ENCODE measurements around the gene OLIG1.

DNA sequence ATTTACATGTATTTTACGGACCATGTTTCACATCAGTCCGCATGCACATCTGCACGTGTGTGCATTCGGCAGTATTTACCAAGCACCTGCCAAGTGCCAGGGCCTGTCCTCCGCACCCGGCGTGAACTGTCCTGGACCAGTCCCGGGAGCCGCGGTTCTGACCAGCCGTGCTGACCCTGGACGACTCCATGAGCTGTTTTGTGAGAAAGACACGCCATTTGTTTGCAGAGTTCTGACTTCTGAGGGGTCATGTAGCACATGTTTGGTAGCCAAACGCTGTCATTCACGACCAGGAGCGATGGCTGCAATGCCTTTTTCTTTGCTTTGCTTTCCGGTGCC, 47.5 kb upstream of the OLIG1 start:
- TF ChIP-seq, protein P1, sequence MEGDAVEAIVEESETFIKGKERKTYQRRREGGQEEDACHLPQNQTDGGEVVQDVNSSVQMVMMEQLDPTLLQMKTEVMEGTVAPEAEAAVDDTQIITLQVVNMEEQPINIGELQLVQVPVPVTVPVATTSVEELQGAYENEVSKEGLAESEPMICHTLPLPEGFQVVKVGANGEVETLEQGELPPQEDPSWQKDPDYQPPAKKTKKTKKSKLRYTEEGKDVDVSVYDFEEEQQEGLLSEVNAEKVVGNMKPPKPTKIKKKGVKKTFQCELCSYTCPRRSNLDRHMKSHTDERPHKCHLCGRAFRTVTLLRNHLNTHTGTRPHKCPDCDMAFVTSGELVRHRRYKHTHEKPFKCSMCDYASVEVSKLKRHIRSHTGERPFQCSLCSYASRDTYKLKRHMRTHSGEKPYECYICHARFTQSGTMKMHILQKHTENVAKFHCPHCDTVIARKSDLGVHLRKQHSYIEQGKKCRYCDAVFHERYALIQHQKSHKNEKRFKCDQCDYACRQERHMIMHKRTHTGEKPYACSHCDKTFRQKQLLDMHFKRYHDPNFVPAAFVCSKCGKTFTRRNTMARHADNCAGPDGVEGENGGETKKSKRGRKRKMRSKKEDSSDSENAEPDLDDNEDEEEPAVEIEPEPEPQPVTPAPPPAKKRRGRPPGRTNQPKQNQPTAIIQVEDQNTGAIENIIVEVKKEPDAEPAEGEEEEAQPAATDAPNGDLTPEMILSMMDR (conservative IDR thresholded peaks at IDR 0.05; ENCODE audit: low read length), result no peak
- no peak for TF ChIP-seq EZH2phosphoT487 (IDR thresholded peaks at IDR 0.05; ENCODE audit: borderline replicate concordance)

All from Loucy (cell line).